Sigmoid colon (tissue), 4 donors: Measurements from ENCODE around the gene HEY2.

Experiments used
- POLR2A ChIP-seq, 2 donors: fragments of 450-650 bp; IDR thresholded peaks; one replicate each; pipeline ENCODE4 v1.6.1; 2016; ENCODE audit warnings: antibody characterized with exemption in 2 of 2, mild to moderate bottlenecking in 2 of 2, moderate library complexity in 2 of 2
- POLR2AphosphoS5 ChIP-seq, 4 donors: sonication (generic); formaldehyde crosslinking; IDR thresholded peaks; one replicate each; pipeline ENCODE4 v1.6.1; 2017; ENCODE audit warnings: antibody characterized with exemption in 4 of 4

GRCh38 chr6:125742464-125743120, 6.8 kb upstream of the HEY2 start:
- TF ChIP-seq POLR2AphosphoS5 (IDR thresholded peaks at IDR 0.05) (no peak), POLR2A (IDR thresholded peaks at IDR 0.05) (no peak)
